ENCODE data around the gene TARS2.

TARS2 gene

DNA sequence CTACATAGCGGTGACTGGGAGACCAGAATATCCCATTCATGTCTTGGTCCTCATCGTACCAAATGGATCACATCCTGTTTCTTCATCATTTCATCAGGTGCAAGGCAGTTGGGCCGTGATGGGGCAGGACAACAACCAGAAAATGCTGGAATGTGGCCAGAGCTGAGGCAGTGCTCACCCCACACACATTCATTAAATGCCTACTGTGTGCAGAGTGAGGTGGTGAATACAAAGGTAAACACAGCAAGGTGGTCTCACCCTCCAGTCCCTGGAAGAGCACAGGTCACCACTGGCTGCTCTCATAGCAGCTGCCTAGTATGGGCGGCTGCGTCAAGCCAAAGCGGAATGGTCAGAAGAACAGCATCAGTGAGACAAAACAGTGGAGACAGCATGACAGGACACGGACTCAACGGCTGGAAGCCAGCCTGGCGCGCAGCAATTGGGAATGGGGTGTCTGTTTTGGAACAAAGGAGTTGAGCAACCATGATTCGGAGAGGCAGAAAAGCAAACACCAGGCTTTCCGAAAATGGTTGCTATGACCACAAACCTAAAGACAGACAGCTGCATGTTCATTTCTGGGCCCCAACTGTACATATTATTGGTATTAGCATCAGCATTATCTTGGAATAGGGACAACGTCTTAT, 56.4 kb downstream of the TARS2 start:
- DNase-seq, result no peak

DNA sequence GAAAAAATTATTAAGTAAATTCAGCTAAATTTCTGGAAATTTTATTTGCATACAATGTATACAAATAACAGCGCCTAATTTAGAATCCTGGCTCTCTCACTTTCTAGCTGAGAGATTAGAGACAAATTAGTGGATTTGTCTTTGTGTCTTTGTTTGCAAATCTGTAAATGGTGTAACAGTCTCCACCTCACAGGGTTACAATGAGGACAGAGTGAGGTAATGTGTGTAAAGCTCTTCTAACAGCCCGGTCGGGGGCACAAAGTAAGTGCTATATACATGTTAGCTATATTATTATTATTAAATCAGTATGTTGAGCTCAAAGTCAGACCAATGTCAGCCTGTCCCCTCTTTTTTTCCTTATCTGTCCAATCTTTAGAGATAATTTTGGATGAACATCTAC, 57.0 kb downstream of the TARS2 start:
- DNase-seq, result no peak

DNA sequence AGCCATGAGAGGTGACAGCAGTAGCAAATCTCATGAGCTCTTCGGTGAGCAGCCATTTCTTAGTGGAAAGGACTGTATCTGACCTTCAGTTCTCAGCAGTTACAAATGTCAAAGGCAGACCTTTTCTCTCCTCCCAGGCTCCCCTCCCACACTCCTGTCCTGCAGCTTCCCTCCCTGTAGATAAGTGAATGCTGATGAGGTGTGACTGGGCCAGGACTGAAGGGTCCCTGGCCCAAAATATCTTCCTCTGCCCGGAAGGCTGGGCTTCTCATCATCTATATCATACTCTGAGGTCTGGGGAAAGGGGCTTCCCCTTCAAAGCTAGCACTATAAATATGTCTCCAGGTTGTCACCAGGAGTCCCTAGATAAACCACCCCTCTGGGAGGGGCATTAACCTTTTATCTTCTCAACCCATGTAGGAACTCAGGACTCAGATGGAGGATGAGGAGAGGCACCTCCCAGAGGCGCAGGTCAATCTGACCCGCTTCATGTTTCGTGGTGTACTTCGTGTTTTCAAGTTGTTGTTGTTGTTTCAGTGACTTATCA, 58.3 kb downstream of the TARS2 start:
- DNase-seq, result no peak

DNA sequence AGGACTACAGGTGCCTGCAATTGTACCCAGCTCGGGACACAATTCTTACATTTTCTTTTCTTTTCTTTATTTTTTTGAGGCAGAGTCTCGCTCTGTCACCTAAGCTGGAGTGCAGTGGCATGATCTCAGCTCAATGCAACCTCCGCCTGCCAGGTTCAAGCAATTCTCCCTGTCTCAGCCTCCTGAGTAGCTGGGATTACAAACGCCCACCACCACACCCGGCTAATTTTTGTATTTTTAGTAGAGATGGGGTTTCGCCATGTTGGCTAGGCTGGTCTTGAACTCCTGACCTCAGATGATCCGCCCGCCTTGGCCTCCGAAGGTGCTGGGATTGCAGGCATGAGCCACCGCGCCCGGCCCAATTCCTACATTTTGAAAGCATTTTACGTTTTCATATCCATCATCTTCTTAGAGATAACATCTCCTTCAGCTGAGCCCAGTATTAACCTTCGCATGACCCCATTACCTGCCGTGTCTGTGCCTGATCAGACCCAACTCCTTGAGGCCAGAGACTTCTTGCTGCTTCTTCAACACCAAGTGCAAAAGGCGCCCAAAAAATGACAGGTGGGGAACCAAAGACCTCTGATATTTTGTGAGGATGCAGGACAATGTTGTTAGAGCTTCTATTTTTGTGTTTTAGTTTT, 59.2 kb downstream of the TARS2 start:
- DNase-seq, result no peak

DNA sequence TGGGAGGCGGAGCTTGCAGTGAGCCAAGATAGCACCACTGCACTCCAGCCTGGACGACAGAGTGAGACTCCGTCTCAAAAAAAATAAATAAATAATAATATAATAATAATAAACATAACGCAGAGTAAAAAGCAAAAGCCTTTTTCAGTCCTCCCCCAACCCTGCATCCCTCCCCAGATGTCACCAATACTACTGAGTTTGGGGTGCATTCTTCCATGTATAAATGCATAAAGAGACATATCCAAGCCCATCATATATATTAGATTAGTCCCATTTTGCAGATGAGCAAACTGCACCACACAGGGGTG, 61.1 kb downstream of the TARS2 start:
- no peak for DNase-seq

DNA sequence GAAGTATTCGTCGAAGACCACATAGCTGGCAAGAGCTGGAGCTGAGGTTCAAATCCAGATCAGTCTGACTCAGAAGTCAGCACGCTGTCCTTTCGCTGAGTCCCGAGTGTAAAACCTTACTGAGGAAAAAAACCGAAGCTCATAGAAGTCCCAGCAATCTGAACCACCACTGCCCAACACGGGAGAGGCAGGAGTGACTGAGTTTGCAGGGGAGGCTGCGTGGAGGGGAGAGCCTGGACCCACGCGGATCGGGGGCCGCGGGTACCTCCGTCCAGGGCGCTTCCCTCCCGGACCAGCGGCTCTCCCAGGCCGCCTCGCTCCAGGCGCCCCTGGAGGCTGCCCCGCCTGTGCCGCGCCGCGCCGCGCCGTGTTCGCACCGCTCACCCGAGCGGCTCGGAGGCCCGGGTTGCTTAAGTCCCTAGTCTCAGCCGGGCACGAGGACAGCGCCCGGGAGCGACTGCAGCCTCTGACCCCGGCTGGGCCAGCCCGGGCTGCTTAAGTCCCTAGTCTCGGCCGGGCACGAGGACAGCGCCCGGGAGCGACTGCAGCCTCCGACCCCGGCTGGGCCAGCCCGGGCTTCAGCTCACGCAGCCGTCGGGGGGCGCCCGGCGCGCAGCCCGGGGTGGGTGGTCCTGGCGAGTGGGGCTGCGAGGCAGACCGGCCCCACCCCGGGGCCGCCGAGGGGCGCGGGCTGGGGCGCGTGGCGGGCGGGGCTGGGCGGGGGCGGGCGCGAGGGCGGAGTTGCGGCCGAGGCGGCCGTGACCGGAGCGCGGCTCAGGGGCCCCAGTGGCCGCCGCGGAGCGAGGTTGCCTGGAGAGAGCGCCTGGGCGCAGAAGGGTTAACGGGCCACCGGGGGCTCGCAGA, 61.6 kb downstream of the TARS2 start, which contains the start of gene ADAMTSL4:
Gene ADAMTSL4 (plus strand): TSS at position 777 of the 864 bp plus-strand sequence. CDS start 2,881 bp downstream, outside the sequence.
- DNase-seq, result no peak

DNA sequence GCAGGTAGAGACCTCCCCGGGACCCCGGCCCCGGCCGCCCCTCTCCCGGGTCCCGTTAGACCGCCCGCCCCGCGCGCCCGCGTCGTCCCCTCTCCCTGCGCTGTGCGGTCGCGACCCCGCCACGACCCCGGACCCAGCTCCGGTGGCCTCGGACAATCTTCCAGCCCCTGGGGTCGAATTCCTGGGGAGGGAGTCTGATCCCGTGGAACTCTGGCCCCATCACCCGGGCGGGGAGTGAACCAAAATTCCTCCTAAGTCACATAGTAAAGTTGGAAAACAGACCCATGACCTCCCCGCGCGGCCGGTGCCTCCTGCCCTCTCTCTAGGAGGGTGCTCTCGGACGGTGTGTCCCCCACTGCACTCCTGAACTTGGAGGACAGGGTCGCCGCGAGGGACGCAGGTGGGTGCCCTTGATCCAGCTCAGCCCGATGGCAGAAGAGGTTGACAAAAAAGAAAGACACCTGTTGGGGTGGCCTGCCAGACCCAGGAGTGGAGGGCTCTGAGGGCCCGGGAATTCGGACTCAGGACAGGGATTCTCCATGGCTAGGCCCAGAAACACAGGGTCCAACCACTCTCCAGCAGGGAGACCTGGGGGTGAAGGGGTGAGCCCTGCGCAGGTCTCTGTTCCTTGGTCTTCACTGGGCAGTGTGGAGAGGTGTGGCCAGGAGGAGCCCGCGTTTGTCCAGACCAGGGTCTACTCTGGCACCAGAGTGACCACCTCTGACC, 62.4 kb downstream of the TARS2 start:
- DNase-seq, result no peak

DNA sequence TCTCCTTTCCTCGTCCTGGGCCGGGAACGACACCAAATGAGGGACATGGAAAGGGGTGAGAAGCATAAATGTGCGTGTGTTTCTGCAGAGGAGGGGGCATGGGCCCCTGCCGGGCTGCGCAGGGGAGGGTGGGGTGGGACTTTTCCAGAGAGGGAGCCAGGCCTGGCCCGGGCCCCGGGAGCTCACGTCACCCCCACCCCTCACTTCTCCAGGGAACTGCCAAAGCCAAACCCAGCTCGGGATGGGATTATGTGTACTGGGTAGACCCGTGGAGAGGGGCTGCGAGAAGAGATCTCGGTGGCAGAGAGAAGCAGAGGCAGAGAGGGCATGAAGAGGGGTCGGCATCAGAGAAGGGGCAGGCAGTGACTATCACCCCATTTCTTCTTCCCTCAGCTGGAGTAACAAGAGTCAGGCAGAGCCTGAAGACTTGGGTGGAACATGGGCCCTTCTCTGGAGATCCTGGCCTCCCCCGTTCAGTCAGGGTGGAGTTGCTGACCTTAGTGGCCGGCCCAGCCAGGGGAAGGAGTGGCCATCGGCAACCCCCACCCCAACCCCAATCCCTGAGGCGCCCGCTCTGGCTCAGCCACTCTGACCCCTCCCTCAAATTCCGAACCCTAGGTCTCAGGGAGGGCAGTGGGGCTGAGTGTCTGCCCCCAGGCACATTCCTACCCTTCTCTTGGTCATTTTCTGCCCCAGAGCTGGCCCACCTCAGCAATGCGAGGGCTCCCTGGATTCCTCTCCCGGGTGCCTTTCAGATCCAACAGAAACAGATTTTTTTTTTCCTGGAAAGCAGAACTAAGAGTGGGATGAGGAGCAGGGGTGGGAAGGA, 63.2 kb downstream of the TARS2 start:
- no peak for DNase-seq

DNA sequence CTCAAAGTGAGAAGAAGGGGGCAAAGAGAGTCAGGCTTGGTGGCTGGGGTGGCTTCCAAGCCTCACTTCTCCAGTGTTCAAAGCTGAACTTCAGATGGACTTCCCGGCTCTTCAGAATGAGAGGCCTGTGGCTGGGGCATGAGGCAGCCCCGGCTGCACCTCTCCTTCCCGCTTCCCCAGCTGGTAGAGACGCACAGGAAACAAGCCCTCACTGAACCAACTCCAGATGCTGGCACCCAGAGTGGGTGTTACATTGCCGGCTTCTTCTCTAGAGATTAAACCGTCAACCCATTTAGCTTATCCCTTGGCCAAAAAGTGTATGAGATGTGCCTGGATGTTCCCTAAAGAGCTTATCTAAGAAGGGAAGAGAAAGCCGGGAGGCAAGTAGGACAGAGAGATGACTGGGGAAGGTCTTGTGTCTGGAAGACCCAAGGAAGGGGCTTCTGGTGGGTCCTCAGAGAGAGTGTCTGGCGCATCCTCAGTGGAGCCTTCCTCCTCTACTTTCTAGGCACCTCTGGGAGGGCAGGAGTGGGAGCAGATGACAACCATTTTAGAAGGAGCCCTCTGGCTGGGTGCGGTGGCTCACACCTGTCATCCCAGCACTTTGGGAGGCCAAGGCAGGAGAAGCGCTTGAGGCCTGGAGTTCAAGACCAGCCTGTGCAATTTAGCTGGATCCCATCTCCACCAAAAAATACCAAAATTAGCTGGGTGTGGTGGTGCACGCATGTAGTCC, 64.0 kb downstream of the TARS2 start:
- DNase-seq, result no peak

DNA sequence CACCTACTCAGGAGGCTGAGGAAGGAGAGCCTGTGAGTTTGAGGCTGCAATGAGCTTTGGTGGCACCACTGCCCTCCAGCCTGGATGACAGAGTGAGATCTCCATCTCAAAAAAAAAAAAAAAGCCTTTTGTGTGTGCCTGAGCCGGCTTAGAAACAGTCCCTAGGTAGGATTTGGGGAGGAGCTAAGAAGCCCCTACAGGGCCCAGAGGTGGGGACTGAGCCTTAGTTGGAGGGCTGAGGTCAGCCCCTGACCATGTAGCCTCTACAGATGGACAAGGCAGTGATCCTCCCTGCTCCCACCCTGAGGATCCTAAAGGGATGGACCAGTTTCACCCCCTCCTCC, 64.5 kb downstream of the TARS2 start:
- DNase-seq, result no peak

DNA sequence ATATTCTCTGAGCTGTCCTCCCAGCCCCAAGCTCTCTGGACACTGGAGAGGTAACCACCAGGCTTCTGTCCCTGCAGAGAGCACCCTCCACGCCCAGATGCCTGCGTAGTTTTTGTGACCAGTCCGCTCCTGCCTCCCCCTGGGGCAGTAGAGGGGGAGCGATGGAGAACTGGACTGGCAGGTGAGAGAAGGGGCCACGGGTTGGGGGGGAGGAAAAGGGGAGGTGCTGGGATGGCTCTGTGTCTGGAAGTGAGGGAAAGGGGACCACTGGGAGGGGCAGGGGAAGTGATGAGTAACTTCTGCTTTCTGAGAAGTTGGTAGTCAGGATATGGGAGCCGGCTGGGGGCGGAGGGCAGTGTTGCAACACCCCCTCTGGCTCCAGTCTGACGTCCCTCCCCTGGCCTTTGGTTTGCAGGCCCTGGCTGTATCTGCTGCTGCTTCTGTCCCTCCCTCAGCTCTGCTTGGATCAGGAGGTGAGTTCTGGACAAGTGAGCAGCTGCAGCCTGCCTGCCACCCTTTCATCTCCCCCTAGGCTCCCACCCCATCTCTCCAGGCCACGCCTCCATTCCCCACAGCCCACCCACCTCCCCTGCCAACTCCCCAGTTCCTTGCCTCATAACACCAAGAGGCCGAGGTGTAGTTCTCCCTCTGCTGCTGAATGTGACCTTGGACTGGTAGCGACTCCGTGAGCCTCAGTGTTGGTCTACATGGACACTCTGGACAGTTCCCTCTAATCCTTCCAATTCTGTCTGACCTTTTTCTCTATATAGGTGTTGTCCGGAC, 65.1 kb downstream of the TARS2 start:
- no peak for DNase-seq

DNA sequence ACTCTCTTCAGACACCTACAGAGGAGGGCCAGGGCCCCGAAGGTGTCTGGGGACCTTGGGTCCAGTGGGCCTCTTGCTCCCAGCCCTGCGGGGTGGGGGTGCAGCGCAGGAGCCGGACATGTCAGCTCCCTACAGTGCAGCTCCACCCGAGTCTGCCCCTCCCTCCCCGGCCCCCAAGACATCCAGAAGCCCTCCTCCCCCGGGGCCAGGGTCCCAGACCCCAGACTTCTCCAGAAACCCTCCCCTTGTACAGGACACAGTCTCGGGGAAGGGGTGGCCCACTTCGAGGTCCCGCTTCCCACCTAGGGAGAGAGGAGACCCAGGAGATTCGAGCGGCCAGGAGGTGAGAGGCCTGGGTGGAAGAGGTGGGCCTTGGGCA, 65.7 kb downstream of the TARS2 start:
- no peak for DNase-seq

DNA sequence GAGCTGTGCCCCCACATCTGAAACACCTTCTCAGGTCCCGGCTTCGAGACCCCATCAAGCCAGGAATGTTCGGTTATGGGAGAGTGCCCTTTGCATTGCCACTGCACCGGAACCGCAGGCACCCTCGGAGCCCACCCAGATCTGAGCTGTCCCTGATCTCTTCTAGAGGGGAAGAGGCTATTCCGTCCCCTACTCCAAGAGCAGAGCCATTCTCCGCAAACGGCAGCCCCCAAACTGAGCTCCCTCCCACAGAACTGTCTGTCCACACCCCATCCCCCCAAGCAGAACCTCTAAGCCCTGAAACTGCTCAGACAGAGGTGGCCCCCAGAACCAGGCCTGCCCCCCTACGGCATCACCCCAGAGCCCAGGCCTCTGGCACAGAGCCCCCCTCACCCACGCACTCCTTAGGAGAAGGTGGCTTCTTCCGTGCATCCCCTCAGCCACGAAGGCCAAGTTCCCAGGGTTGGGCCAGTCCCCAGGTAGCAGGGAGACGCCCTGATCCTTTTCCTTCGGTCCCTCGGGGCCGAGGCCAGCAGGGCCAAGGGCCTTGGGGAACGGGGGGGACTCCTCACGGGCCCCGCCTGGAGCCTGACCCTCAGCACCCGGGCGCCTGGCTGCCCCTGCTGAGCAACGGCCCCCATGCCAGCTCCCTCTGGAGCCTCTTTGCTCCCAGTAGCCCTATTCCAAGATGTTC, 66.3 kb downstream of the TARS2 start:
- DNase-seq, result no peak

DNA sequence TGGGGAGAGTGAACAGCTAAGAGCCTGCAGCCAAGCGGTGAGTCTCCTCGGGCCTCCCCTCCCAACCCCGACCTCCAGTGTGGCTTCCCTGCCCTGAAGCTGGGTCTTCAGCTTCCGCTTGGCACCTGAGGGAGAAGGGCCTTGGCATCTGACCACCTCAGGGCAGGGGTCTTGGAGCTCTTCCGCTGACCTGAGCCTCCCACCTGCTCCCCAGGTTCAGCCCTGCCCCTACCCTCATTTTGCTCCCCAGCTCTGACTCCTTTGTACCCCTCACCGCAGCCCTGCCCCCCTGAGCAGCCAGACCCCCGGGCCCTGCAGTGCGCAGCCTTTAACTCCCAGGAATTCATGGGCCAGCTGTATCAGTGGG, 66.8 kb downstream of the TARS2 start:
- no peak for DNase-seq

DNA sequence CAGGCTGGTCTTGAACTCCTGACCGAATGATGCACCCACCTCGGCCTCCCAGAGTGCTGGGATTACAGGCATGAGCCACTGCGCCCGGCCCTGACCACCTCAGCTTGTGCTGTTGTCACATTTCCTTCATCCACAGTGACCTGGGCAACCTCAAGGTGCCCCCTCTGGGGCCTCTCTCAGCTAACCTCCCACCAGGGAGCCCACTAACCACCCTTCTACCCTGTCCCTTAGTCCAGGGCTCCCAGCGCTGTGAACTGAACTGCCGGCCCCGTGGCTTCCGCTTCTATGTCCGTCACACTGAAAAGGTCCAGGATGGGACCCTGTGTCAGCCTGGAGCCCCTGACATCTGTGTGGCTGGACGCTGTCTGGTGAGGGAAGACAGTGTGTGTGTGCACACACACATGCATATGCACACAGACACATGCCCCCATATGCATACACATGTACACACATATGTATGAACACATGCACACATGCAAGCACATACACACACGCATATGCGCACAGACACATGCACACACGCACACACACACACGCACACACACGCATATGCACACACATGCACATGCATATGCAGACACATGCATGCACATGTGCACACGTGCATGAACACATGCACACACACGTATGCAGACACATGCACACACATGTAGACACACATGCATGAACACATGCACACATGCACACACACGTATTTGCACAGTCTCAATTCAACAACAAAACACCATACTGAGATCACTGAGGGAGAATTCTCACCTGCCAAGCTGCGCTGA, 68.2 kb downstream of the TARS2 start:
- no peak for DNase-seq

DNA sequence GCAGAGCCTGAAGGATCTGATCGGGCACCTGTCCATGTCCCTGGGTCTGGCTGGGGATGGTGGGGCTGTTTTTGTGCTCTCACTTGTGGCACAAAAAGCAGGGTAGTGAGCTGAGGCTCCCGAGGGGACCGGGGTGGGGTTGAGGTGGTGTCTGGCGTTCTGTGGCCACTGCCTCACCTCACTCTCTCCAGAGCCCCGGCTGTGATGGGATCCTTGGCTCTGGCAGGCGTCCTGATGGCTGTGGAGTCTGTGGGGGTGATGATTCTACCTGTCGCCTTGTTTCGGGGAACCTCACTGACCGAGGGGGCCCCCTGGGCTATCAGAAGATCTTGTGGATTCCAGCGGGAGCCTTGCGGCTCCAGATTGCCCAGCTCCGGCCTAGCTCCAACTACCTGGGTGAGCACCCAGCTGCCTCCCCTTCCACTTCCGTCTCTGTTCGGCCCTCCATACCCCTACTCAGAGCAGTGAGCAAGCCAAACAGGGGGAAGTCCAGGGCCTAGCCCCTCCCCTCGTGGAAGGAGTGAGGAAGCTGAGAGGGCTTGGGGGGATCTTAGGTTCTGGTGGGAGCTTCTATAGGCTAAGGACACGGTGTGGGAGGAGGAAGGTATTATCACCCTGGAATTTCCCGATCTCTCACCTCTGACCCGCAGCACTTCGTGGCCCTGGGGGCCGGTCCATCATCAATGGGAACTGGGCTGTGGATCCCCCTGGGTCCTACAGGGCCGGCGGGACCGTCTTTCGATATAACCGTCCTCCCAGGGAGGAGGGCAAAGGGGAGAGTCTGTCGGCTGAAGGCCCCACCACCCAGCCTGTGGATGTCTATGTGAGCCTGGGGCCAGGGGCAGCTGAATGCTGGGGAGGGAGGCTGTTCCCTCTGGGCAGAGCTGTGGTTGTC, 69.0 kb downstream of the TARS2 start:
- DNase-seq, result no peak

DNA sequence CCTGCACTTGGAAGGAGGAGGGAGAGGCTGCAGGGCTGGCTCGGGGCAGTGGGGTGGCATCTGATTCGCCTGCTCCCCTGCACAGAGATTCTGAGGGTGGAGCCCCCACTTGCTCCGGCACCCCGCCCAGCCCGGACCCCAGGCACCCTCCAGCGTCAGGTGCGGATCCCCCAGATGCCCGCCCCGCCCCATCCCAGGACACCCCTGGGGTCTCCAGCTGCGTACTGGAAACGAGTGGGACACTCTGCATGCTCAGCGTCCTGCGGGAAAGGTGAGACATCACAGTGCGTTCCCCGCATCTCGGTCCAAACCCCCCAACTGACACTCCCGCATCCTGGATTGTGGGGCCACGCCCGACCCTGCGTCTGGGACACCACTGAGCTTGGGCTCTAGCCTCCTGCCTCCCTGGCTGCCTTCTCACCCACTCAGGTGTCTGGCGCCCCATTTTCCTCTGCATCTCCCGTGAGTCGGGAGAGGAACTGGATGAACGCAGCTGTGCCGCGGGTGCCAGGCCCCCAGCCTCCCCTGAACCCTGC, 69.9 kb downstream of the TARS2 start:
- no peak for DNase-seq

Measured in stimulated activated CD4-positive, alpha-beta T cell treated with anti-CD3 and anti-CD28 coated beads, Interleukin-4, amount 100 ng/mL, for 4 hours (primary cell).